ENCODE measurements around the gene SSR2.

DNA sequence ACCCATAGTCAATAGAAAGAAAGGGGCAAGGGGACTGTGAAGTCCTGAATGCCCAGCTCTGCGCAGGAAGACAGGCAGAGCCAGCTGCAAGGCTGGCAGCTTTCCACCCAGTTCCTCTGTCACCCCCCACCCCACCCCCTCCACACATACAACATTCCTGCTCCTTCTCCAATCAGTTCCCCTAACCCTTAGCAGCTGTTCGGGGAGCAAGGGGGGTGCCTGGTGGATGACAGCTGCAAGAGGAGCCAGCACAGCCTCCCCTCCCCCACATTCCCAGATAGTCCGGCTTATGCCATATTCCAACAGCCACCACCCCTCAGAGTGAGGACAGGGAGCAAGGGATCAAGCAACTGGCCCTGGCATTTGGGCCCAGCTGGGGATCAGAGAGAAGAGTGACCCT lies 52.1 kb downstream of the SSR2 start:
- TF ChIP-seq, protein P1, sequence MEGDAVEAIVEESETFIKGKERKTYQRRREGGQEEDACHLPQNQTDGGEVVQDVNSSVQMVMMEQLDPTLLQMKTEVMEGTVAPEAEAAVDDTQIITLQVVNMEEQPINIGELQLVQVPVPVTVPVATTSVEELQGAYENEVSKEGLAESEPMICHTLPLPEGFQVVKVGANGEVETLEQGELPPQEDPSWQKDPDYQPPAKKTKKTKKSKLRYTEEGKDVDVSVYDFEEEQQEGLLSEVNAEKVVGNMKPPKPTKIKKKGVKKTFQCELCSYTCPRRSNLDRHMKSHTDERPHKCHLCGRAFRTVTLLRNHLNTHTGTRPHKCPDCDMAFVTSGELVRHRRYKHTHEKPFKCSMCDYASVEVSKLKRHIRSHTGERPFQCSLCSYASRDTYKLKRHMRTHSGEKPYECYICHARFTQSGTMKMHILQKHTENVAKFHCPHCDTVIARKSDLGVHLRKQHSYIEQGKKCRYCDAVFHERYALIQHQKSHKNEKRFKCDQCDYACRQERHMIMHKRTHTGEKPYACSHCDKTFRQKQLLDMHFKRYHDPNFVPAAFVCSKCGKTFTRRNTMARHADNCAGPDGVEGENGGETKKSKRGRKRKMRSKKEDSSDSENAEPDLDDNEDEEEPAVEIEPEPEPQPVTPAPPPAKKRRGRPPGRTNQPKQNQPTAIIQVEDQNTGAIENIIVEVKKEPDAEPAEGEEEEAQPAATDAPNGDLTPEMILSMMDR (conservative IDR thresholded peaks at IDR 0.05 in 1 of 2, IDR thresholded peaks at IDR 0.05 in 1 of 2; ENCODE audit: extremely low read depth in 1 of 2, insufficient read depth in 1 of 2, low read depth in 1 of 2, low read length in 2 of 2) = no peak
- TF ChIP-seq EZH2 (IDR thresholded peaks at IDR 0.05; ENCODE audit: borderline replicate concordance, low read length) = no peak
